HUES48 (cell line): Measurements from ENCODE around the gene ACTR3.
"Not testable (repeated sequence)": the region's sequence is repeated elsewhere in the genome, so short reads cannot be mapped to it uniquely, and the experiment has no call there.

ENCODE experiments used
- H3K27ac ChIP-seq: one replicate; pipeline ENCODE4 v1.7.0; 2013; ENCODE audit warnings: low read depth, low read length, inconsistent platforms
- H3K27me3 ChIP-seq: 2 replicates; pipeline ENCODE4 v1.6.1; 2013; ENCODE audit warnings: mild to moderate bottlenecking, low read length; ENCODE audit not compliant: control insufficient read depth, insufficient read depth
- H3K36me3 ChIP-seq: 2 replicates; pipeline ENCODE4 v1.6.1; 2013; ENCODE audit warnings: low read length; ENCODE audit not compliant: control insufficient read depth, insufficient read depth
- H3K4me1 ChIP-seq: 2 replicates; pipeline ENCODE4 v1.6.1; 2013; ENCODE audit warnings: mild to moderate bottlenecking, low read length; ENCODE audit not compliant: control insufficient read depth, insufficient read depth
- H3K4me3 ChIP-seq: 2 replicates; pipeline ENCODE4 v1.5.1; 2013; ENCODE audit warnings: mild to moderate bottlenecking, low read depth, low read length
- H3K9ac ChIP-seq: 2 replicates; pipeline ENCODE4 v1.6.1; 2013; ENCODE audit warnings: mild to moderate bottlenecking, low read depth, low read length, moderate library complexity
- H3K9me3 ChIP-seq: 2 replicates; pipeline ENCODE4 v1.6.1; 2013; ENCODE audit warnings: low read length; ENCODE audit not compliant: control insufficient read depth, insufficient read depth

Gene ACTR3

GRCh38 chr2:113889471-113890252 is at the start of gene ACTR3:
Gene ACTR3, plus strand, starts transcription at chr2:113890089. Its CDS starts 191 bp downstream, at chr2:113890280.
- H3K4me1 ChIP-seq = peaks cover 42% of the 10 kb centered on the region
- H3K36me3 ChIP-seq = no peaks in the 10 kb centered on the region
- peak within 1 kb of the TSS; percentile 99 for H3K9ac ChIP-seq
- peak within 1 kb of the TSS; percentile 96 for H3K4me3 ChIP-seq
- H3K27ac ChIP-seq = peak within 1 kb of the TSS; percentile 100
- H3K27me3 ChIP-seq = no peaks in the 10 kb centered on the region
- no peaks in the 10 kb centered on the region for H3K9me3 ChIP-seq

GRCh38 chr2:113840518-113840917 is 49.4 kb upstream of the ACTR3 start:
- no peak overlapping the region for H3K27ac ChIP-seq
- H3K9ac ChIP-seq = no peak overlapping the region
- H3K4me3 ChIP-seq = no peak overlapping the region
- no peaks in the 10 kb centered on the region for H3K36me3 ChIP-seq
- H3K4me1 ChIP-seq = no peaks in the 10 kb centered on the region
- no peaks in the 10 kb centered on the region for H3K27me3 ChIP-seq
- H3K9me3 ChIP-seq = no peaks in the 10 kb centered on the region

GRCh38 chr2:113842919-113843736 is 46.8 kb upstream of the ACTR3 start:
- Histone ChIP-seq H3K36me3 (no peaks in the 10 kb centered on the region), H3K27me3 (no peaks in the 10 kb centered on the region), H3K9ac (no peak overlapping the region), H3K27ac (no peak overlapping the region), H3K4me3 (no peak overlapping the region), H3K4me1 (no peaks in the 10 kb centered on the region), H3K9me3 (no peaks in the 10 kb centered on the region)

GRCh38 chr2:113843737-113844050 is 46.2 kb upstream of the ACTR3 start:
- not testable (repeated sequence) for H3K27ac ChIP-seq, H3K27me3 ChIP-seq, H3K9me3 ChIP-seq, H3K4me3 ChIP-seq, H3K9ac ChIP-seq, H3K4me1 ChIP-seq, H3K36me3 ChIP-seq

GRCh38 chr2:113845261-113845660 is 44.6 kb upstream of the ACTR3 start:
- no peaks in the 10 kb centered on the region for H3K9me3 ChIP-seq
- no peak overlapping the region for H3K27ac ChIP-seq
- H3K4me3 ChIP-seq = no peak overlapping the region
- no peaks in the 10 kb centered on the region for H3K36me3 ChIP-seq
- H3K4me1 ChIP-seq = no peaks in the 10 kb centered on the region
- no peaks in the 10 kb centered on the region for H3K27me3 ChIP-seq
- no peak overlapping the region for H3K9ac ChIP-seq

- not testable (repeated sequence) for H3K4me3 ChIP-seq, H3K27me3 ChIP-seq, H3K36me3 ChIP-seq, H3K9ac ChIP-seq, H3K9me3 ChIP-seq, H3K27ac ChIP-seq, H3K4me1 ChIP-seq
Observed at GRCh38 chr2:113845796-113846195, 44.1 kb upstream of the ACTR3 start.

GRCh38 chr2:113846429-113846828 is 43.5 kb upstream of the ACTR3 start:
- H3K36me3 ChIP-seq = no peaks in the 10 kb centered on the region
- H3K27me3 ChIP-seq = no peaks in the 10 kb centered on the region
- no peak overlapping the region for H3K9ac ChIP-seq
- H3K27ac ChIP-seq = no peak overlapping the region
- H3K4me3 ChIP-seq = no peak overlapping the region
- no peaks in the 10 kb centered on the region for H3K9me3 ChIP-seq
- no peaks in the 10 kb centered on the region for H3K4me1 ChIP-seq

- Histone ChIP-seq H3K4me3 (no peak overlapping the region), H3K27ac (no peak overlapping the region), H3K4me1 (no peaks in the 10 kb centered on the region), H3K9ac (no peak overlapping the region), H3K9me3 (no peaks in the 10 kb centered on the region), H3K27me3 (no peaks in the 10 kb centered on the region), H3K36me3 (no peaks in the 10 kb centered on the region)
Observed at GRCh38 chr2:113847144-113847543, 42.7 kb upstream of the ACTR3 start.

- Histone ChIP-seq H3K9ac (no peak overlapping the region), H3K9me3 (no peaks in the 10 kb centered on the region), H3K27ac (no peak overlapping the region), H3K4me1 (no peaks in the 10 kb centered on the region), H3K27me3 (no peaks in the 10 kb centered on the region), H3K4me3 (no peak overlapping the region), H3K36me3 (no peaks in the 10 kb centered on the region)
Observed at GRCh38 chr2:113848758-113849415, 41.0 kb upstream of the ACTR3 start.

GRCh38 chr2:113850687-113851086 is 39.2 kb upstream of the ACTR3 start:
- no peak overlapping the region for H3K27ac ChIP-seq
- no peaks in the 10 kb centered on the region for H3K9me3 ChIP-seq

GRCh38 chr2:113851640-113852039 is 38.2 kb upstream of the ACTR3 start:
- Histone ChIP-seq H3K4me3 (no peak overlapping the region), H3K9ac (no peak overlapping the region), H3K9me3 (no peaks in the 10 kb centered on the region), H3K4me1 (no peaks in the 10 kb centered on the region), H3K36me3 (no peaks in the 10 kb centered on the region), H3K27ac (no peak overlapping the region), H3K27me3 (no peaks in the 10 kb centered on the region)

More at GRCh38 chr2:113850687-113851086, 39.2 kb upstream of the ACTR3 start:
- Histone ChIP-seq H3K4me3 (no peak overlapping the region), H3K27me3 (no peaks in the 10 kb centered on the region), H3K36me3 (no peaks in the 10 kb centered on the region), H3K9ac (no peak overlapping the region), H3K4me1 (no peaks in the 10 kb centered on the region)
